HepG2 (cell line): Measurements from ENCODE around the gene NSF.

Source experiments
- CHD2 ChIP-seq: IDR thresholded peaks from 2 replicates; pipeline ENCODE4 v1.6.1; 2011; ENCODE audit warnings: low read depth, low read length, improper control_type of control experiment
- EZH2 ChIP-seq: conservative IDR thresholded peaks from 2 replicates; pipeline ENCODE4 v1.6.1; 2012; ENCODE audit warnings: mild to moderate bottlenecking, low read depth, low read length, moderate library complexity
- ZFP36L2 ChIP-seq: sonication (generic); formaldehyde crosslinking; IDR thresholded peaks from 2 replicates; pipeline ENCODE4 v1.4.0; 2020; ENCODE audit warnings: missing genetic modification reagents

GRCh38 chr17:46788796-46789195 is 198.3 kb downstream of the NSF start:
- TF ChIP-seq EZH2 (no peak), ZFP36L2 (no peak), CHD2 (no peak)
